Nephron (organoid): ENCODE data around the gene IL17RB.

Source experiments
- H3K27ac Mint-ChIP-seq, 3 experiments: 2 replicates each; pipeline ENCODE4 v1.8.0; 2020; ENCODE audit warnings: mixed read lengths in 3 of 3, mild to moderate bottlenecking in 2 of 3, moderate library complexity in 1 of 3
- H3K27me3 Mint-ChIP-seq: 2 replicates; pipeline ENCODE4 v1.8.0; 2021; ENCODE audit warnings: low read depth, mild to moderate bottlenecking, moderate library complexity, mixed read lengths
- H3K36me3 Mint-ChIP-seq: 2 replicates; pipeline ENCODE4 v1.8.0; 2020; ENCODE audit warnings: low read depth, mixed read lengths
- H3K4me1 Mint-ChIP-seq: 2 replicates; pipeline ENCODE4 v1.8.0; 2020; ENCODE audit warnings: mixed read lengths
- H3K4me3 Mint-ChIP-seq, 3 experiments: 2 replicates each; pipeline ENCODE4 v1.8.0; 2020; ENCODE audit warnings: mild to moderate bottlenecking in 3 of 3, mixed read lengths in 3 of 3, moderate library complexity in 2 of 3
- H3K9me3 Mint-ChIP-seq: 2 replicates; pipeline ENCODE4 v1.8.0; 2020; ENCODE audit warnings: mixed read lengths
- CTCF ChIP-seq, 3 experiments: fragments of 200-600 bp; sonication (generic); IDR thresholded peaks; one replicate each; pipeline ENCODE4 v1.5.0; 2021; ENCODE audit warnings: antibody characterized with exemption in 3 of 3; ENCODE audit not compliant: unreplicated experiment in 3 of 3

The IL17RB gene

GRCh38 chr3:53885239-53885638, 38.9 kb downstream of the IL17RB start:
- no peak for TF ChIP-seq CTCF (IDR thresholded peaks at IDR 0.05; ENCODE audit: unreplicated experiment in 3 of 3)
- Mint-ChIP-seq H3K36me3 (peaks cover 30% of the 10 kb centered on the region), H3K4me3 (no peak overlapping the region), H3K27ac (no peak overlapping the region), H3K4me1 (peaks cover 28% of the 10 kb centered on the region), H3K9me3 (no peaks in the 10 kb centered on the region), H3K27me3 (no peaks in the 10 kb centered on the region)

GRCh38 chr3:53887446-53887845, 41.1 kb downstream of the IL17RB start:
- H3K27me3 Mint-ChIP-seq: peaks cover 6% of the 10 kb centered on the region
- peaks cover 35% of the 10 kb centered on the region for H3K4me1 Mint-ChIP-seq
- no peak for TF ChIP-seq CTCF (IDR thresholded peaks at IDR 0.05; ENCODE audit: unreplicated experiment in 3 of 3)
- no peaks in the 10 kb centered on the region for H3K9me3 Mint-ChIP-seq
- H3K4me3 Mint-ChIP-seq: no peak overlapping the region
- H3K36me3 Mint-ChIP-seq: peaks cover 23% of the 10 kb centered on the region
- H3K27ac Mint-ChIP-seq: no peak overlapping the region

GRCh38 chr3:53888232-53888631, 41.9 kb downstream of the IL17RB start:
- H3K36me3 Mint-ChIP-seq: peaks cover 22% of the 10 kb centered on the region

GRCh38 chr3:53890726-53891475, 44.5 kb downstream of the IL17RB start:
- TF ChIP-seq CTCF (IDR thresholded peaks at IDR 0.05; ENCODE audit: unreplicated experiment in 3 of 3): no peak
- H3K4me3 Mint-ChIP-seq: peak overlapping the region; percentile 99
- peak overlapping the region; percentile 31 to 96 (median 80) for H3K27ac Mint-ChIP-seq
- peaks cover 42% of the 10 kb centered on the region for H3K4me1 Mint-ChIP-seq
- H3K27me3 Mint-ChIP-seq: peaks cover 23% of the 10 kb centered on the region
- no peaks in the 10 kb centered on the region for H3K9me3 Mint-ChIP-seq
- H3K36me3 Mint-ChIP-seq: peaks cover 16% of the 10 kb centered on the region

More at GRCh38 chr3:53888232-53888631, 41.9 kb downstream of the IL17RB start:
- H3K9me3 Mint-ChIP-seq: no peaks in the 10 kb centered on the region
- H3K4me1 Mint-ChIP-seq: peaks cover 34% of the 10 kb centered on the region
- peaks cover 11% of the 10 kb centered on the region for H3K27me3 Mint-ChIP-seq
- H3K27ac Mint-ChIP-seq: no peak overlapping the region
- H3K4me3 Mint-ChIP-seq: peak overlapping the region in 1 of 3 experiments; percentile 34
- TF ChIP-seq CTCF (IDR thresholded peaks at IDR 0.05; ENCODE audit: unreplicated experiment in 3 of 3): no peak

- peaks cover 42% of the 10 kb centered on the region for H3K4me1 Mint-ChIP-seq
- H3K4me3 Mint-ChIP-seq: peak within 1 kb of the TSS; percentile 99
- peak within 1 kb of the TSS; percentile 95 to 96 (median 95) for H3K27ac Mint-ChIP-seq
- peaks cover 14% of the 10 kb centered on the region for H3K36me3 Mint-ChIP-seq
- no peaks in the 10 kb centered on the region for H3K9me3 Mint-ChIP-seq
- peaks cover 23% of the 10 kb centered on the region for H3K27me3 Mint-ChIP-seq
- TF ChIP-seq CTCF (IDR thresholded peaks at IDR 0.05; ENCODE audit: unreplicated experiment in 3 of 3): no peak
Measured at GRCh38 chr3:53891497-53892285, 45.3 kb downstream of the IL17RB start, which contains the start of gene SELENOK. Gene SELENOK, minus strand, starts transcription at chr3:53891859.
